Liver (tissue), 9 donors: ENCODE measurements around the gene COLEC12. TPM values are rescaled to one million over a fixed set of nuclear protein-coding genes. Genes with fewer than 3 reads are reported as not detected.

Source experiments
- DNase-seq: peaks from one replicate; pipeline ENCODE4 v3.0.0-alpha.2; 2017; ENCODE audit warnings: low spot score
- H3K27ac ChIP-seq, 2 donors: one replicate each; pipeline ENCODE4 v1.7.0; 2013; ENCODE audit warnings: inconsistent platforms in 2 of 2, low read length in 2 of 2, control low read depth in 1 of 2, low read depth in 1 of 2, mild to moderate bottlenecking in 1 of 2
- H3K27me3 ChIP-seq, 4 donors: one replicate each; pipeline versions ENCODE4 v1.6.1 to v1.7.0; 2013; ENCODE audit warnings: low read length in 3 of 4, inconsistent platforms in 1 of 4, mild to moderate bottlenecking in 1 of 4, moderate library complexity in 1 of 4; ENCODE audit not compliant: control insufficient read depth in 4 of 4, insufficient read depth in 4 of 4
- H3K36me3 ChIP-seq, 4 donors: one replicate each; pipeline versions ENCODE4 v1.6.1 to v1.7.0; 2013; ENCODE audit warnings: low read length in 3 of 4, mild to moderate bottlenecking in 3 of 4, low read depth in 1 of 4, moderate library complexity in 1 of 4; ENCODE audit not compliant: control insufficient read depth in 4 of 4, insufficient read depth in 3 of 4
- H3K4me1 ChIP-seq, 4 donors: one replicate each; pipeline versions ENCODE4 v1.6.1 to v1.7.0; 2013; ENCODE audit warnings: low read length in 3 of 4, mild to moderate bottlenecking in 3 of 4, moderate library complexity in 1 of 4; ENCODE audit not compliant: control insufficient read depth in 4 of 4, insufficient read depth in 4 of 4
- H3K4me3 ChIP-seq, 3 donors: one replicate each; pipeline versions ENCODE4 v1.6.1 to v1.7.0; 2013; ENCODE audit warnings: low read length in 3 of 3, control low read depth in 1 of 3, low read depth in 1 of 3, mild to moderate bottlenecking in 1 of 3
- H3K9ac ChIP-seq, 2 donors: one replicate each; pipeline ENCODE4 v1.7.0; 2013; ENCODE audit warnings: low read length in 2 of 2, mild to moderate bottlenecking in 2 of 2, moderate library complexity in 2 of 2, control low read depth in 1 of 2, low read depth in 1 of 2
- H3K9me3 ChIP-seq, 4 donors: one replicate each; pipeline versions ENCODE4 v1.6.1 to v1.7.0; 2013; ENCODE audit warnings: low read length in 3 of 4; ENCODE audit not compliant: control insufficient read depth in 4 of 4
- CTCF ChIP-seq: fragments of 150-350 bp; IDR thresholded peaks from 2 replicates; pipeline ENCODE4 v1.5.1; 2017; ENCODE audit warnings: improper control_type of control experiment, low read depth, low read length; ENCODE audit not compliant: missing input control
- EGR1 ChIP-seq, 2 donors: IDR thresholded peaks; 2 replicates each; pipeline ENCODE4 v1.6.1; 2016 to 2018; ENCODE audit warnings: antibody characterized with exemption in 2 of 2, low read depth in 2 of 2
- FOXA2 ChIP-seq: IDR thresholded peaks from 2 replicates; pipeline ENCODE4 v1.6.1; 2016; ENCODE audit warnings: antibody characterized with exemption
- HNF4A ChIP-seq, 2 donors: conservative IDR thresholded peaks; 2 replicates each; pipeline ENCODE4 v1.6.1; 2016; ENCODE audit warnings: antibody characterized with exemption in 2 of 2, mild to moderate bottlenecking in 2 of 2
- JUND ChIP-seq, 2 donors: IDR thresholded peaks; 2 replicates each; pipeline ENCODE4 v1.6.1; 2016; ENCODE audit warnings: antibody characterized with exemption in 2 of 2
- RXRA ChIP-seq, 2 donors: IDR thresholded peaks; 2 replicates each; pipeline ENCODE4 v1.6.1; 2017 to 2018; ENCODE audit warnings: antibody characterized with exemption in 2 of 2, mild to moderate bottlenecking in 1 of 2
- TAF1 ChIP-seq: conservative IDR thresholded peaks from 2 replicates; pipeline ENCODE4 v1.6.1; 2016; ENCODE audit warnings: antibody characterized with exemption, mild to moderate bottlenecking
- ZBTB33 ChIP-seq: IDR thresholded peaks from 2 replicates; pipeline ENCODE4 v1.6.1; 2016; ENCODE audit warnings: antibody characterized with exemption
- WGBS: extraction: QIAGEN DNeasy Blood & Tissue Kit; methylation state at CpG from one replicate; pipeline ENCODE4 v1.1.7; 2013; 5-methylcytosine and 5-hydroxymethylcytosine counted together
- polyA plus RNA-seq, 2 donors: library from polyadenylated mRNA; stranded (reverse) in 1 of 2; unstranded in 1 of 2; fragments of 200-250 nt in 1 of 2; fragments of >200 nt in 1 of 2; fragmentation: Nextera tagmentation in 1 of 2; extraction: Ambion mirVana in 1 of 2; gene quantifications; one replicate each; pipeline versions ENCODE4 v1.2.1 to v1.2.3, GENCODE V29; 2013 to 2015
- total RNA-seq, 2 donors: library from RNA; depleted of rRNA; stranded (reverse); fragments of >200 nt; gene quantifications; one replicate each; pipeline ENCODE4 v1.2.3, GENCODE V29; 2014
- TF ChIP-seq, protein P1 (sequence below): IDR thresholded peaks from 2 replicates; pipeline ENCODE4 v1.6.1; 2016; ENCODE audit warnings: antibody characterized with exemption
- TF ChIP-seq, protein P2 (sequence below): IDR thresholded peaks from 2 replicates; pipeline ENCODE4 v1.6.1; 2016; ENCODE audit warnings: antibody characterized with exemption, mild to moderate bottlenecking
- donor health status: healthy.
- donor health status: healthy.
- donor health status: healthy.
- donor health status: healthy.
- donor health status: healthy.

COLEC12 gene
- total and polyA plus RNA-seq, 4 donors: 0.03 to 1.6 (median 0.28) TPM

- H3K9ac ChIP-seq: no peak overlapping the region
- H3K36me3 ChIP-seq: no peaks in the 10 kb centered on the region
- H3K27me3 ChIP-seq: no peaks in the 10 kb centered on the region
- no peaks in the 10 kb centered on the region for H3K4me1 ChIP-seq
- H3K9me3 ChIP-seq: peaks cover 0 to 2% (median 1%) of the 10 kb centered on the region in 4 donors
- DNase-seq: no peak
- 48% methylated on average over 4 of the region's 4 CpGs for WGBS
- H3K27ac ChIP-seq: no peak overlapping the region
- no peak overlapping the region for H3K4me3 ChIP-seq
- no peak for TF ChIP-seq ZBTB33
- TF ChIP-seq TAF1: no peak
Measured at GRCh38 chr18:515838-516237, 15.3 kb upstream of the COLEC12 start.

DNA sequence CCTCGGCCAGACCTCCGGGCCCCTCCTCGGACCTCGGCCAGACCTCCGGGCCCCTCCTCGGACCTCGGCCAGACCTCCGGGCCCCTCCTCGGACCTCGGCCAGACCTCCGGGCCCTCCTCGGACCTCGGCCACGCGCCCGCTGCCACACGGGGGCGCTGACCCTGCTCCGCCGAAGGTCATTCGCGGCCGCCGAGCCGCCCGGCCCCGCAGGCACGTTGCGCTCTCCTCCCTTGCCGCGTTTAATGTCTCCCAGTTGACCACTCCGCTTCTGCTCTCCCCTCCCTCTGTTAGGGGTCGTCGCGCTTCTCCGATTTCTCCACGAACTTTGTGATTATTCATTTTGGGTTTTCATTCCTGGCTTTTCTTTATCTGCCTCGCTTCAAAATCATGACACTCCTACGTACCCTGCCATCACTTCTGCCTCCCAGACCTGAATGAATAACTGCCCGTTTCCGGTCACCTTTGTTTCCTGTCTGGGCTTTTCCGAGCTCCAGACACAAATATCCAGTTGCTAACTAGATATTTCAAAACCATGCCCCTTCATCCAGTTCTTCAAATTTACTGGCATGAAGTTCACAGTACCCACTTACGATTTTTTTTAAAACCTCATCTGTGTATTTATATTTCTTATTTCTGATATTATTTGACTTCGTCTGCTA is 14.8 kb upstream of the COLEC12 start:
- Histone ChIP-seq H3K9ac (no peak overlapping the region), H3K4me1 (no peaks in the 10 kb centered on the region), H3K36me3 (no peaks in the 10 kb centered on the region), H3K27ac (no peak overlapping the region), H3K9me3 (peaks cover 0 to 2% (median 1%) of the 10 kb centered on the region in 4 donors), H3K27me3 (no peaks in the 10 kb centered on the region), H3K4me3 (no peak overlapping the region)
- no peak for DNase-seq
- 91% methylated on average over 42 of the region's 44 CpGs for WGBS
- TF ChIP-seq, protein P1, sequence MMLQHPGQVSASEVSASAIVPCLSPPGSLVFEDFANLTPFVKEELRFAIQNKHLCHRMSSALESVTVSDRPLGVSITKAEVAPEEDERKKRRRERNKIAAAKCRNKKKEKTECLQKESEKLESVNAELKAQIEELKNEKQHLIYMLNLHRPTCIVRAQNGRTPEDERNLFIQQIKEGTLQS: no peak
- TF ChIP-seq JUND (IDR thresholded peaks at IDR 0.05) (no peak), FOXA2 (no peak), EGR1 (IDR thresholded peaks at IDR 0.05; ENCODE audit: low read depth in 2 of 2) (no peak), CTCF (no peak), TAF1 (no peak), HNF4A (conservative IDR thresholded peaks at IDR 0.05) (no peak), RXRA (IDR thresholded peaks at IDR 0.05) (no peak)
- TF ChIP-seq, protein P2, sequence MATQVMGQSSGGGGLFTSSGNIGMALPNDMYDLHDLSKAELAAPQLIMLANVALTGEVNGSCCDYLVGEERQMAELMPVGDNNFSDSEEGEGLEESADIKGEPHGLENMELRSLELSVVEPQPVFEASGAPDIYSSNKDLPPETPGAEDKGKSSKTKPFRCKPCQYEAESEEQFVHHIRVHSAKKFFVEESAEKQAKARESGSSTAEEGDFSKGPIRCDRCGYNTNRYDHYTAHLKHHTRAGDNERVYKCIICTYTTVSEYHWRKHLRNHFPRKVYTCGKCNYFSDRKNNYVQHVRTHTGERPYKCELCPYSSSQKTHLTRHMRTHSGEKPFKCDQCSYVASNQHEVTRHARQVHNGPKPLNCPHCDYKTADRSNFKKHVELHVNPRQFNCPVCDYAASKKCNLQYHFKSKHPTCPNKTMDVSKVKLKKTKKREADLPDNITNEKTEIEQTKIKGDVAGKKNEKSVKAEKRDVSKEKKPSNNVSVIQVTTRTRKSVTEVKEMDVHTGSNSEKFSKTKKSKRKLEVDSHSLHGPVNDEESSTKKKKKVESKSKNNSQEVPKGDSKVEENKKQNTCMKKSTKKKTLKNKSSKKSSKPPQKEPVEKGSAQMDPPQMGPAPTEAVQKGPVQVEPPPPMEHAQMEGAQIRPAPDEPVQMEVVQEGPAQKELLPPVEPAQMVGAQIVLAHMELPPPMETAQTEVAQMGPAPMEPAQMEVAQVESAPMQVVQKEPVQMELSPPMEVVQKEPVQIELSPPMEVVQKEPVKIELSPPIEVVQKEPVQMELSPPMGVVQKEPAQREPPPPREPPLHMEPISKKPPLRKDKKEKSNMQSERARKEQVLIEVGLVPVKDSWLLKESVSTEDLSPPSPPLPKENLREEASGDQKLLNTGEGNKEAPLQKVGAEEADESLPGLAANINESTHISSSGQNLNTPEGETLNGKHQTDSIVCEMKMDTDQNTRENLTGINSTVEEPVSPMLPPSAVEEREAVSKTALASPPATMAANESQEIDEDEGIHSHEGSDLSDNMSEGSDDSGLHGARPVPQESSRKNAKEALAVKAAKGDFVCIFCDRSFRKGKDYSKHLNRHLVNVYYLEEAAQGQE: no peak
